Esophagus (tissue), 2 donors: ENCODE data around the gene MGAT5B. TPM values are rescaled to one million over a fixed set of nuclear protein-coding genes. Genes with fewer than 3 reads are reported as not detected.
"Not testable (repeated sequence)": the region's sequence is repeated elsewhere in the genome, so short reads cannot be mapped to it uniquely, and the experiment has no call there.

Source experiments
- H3K27ac ChIP-seq, 2 donors: one replicate each; pipeline ENCODE4 v1.5.1; 2013; ENCODE audit warnings: low read depth in 2 of 2, mild to moderate bottlenecking in 2 of 2, inconsistent platforms in 1 of 2, low read length in 1 of 2, moderate library complexity in 1 of 2
- H3K27me3 ChIP-seq, 2 donors: one replicate each; pipeline ENCODE4 v1.6.1; 2013; ENCODE audit warnings: low read length in 2 of 2, control low read depth in 1 of 2, mild to moderate bottlenecking in 1 of 2; ENCODE audit not compliant: insufficient read depth in 2 of 2, control insufficient read depth in 1 of 2
- H3K36me3 ChIP-seq, 2 donors: one replicate each; pipeline ENCODE4 v1.6.1; 2013; ENCODE audit warnings: low read length in 1 of 2; ENCODE audit not compliant: control insufficient read depth in 2 of 2, insufficient read depth in 2 of 2
- H3K4me1 ChIP-seq, 2 donors: one replicate each; pipeline ENCODE4 v1.6.1; 2013; ENCODE audit warnings: low read length in 1 of 2; ENCODE audit not compliant: control insufficient read depth in 2 of 2, insufficient read depth in 2 of 2
- H3K4me3 ChIP-seq, 2 donors: one replicate each; pipeline ENCODE4 v1.5.1; 2013; ENCODE audit warnings: low read length in 2 of 2, mild to moderate bottlenecking in 2 of 2, low read depth in 1 of 2, moderate library complexity in 1 of 2
- H3K9me3 ChIP-seq, 2 donors: one replicate each; pipeline ENCODE4 v1.6.1; 2013; ENCODE audit warnings: mild to moderate bottlenecking in 2 of 2, low read depth in 1 of 2, low read length in 1 of 2, moderate library complexity in 1 of 2; ENCODE audit not compliant: control insufficient read depth in 2 of 2, insufficient read depth in 1 of 2
- WGBS, 2 donors: extraction: QIAGEN DNeasy Blood & Tissue Kit; methylation state at CpG; one replicate each; pipeline ENCODE4 v1.1.7; 2013; 5-methylcytosine and 5-hydroxymethylcytosine counted together
- polyA plus RNA-seq, 2 donors: library from polyadenylated mRNA; stranded (reverse); fragments of 200-250 nt; gene quantifications; one replicate each; pipeline ENCODE4 v1.2.3, GENCODE V29; 2013
- donor health status: healthy with polysubstance abuse.
- donor health status: Bipolar disorder and iron deficiency.

Gene MGAT5B
- polyA plus RNA-seq, 2 donors, result 0.18 to 0.24 TPM

- WGBS, 2 donors, result 65 to 77% methylated on average over 6 of the region's 6 CpGs
- no peak overlapping the region for H3K4me3 ChIP-seq
- peaks cover 0 to 9% of the 10 kb centered on the region in 2 donors for H3K27me3 ChIP-seq
- H3K27ac ChIP-seq, result no peak overlapping the region
- H3K36me3 ChIP-seq, result no peaks in the 10 kb centered on the region
- H3K9me3 ChIP-seq, result no peaks in the 10 kb centered on the region
- no peaks in the 10 kb centered on the region for H3K4me1 ChIP-seq
Measured at GRCh38 chr17:76845541-76846017, 22.6 kb upstream of the MGAT5B start.

DNA sequence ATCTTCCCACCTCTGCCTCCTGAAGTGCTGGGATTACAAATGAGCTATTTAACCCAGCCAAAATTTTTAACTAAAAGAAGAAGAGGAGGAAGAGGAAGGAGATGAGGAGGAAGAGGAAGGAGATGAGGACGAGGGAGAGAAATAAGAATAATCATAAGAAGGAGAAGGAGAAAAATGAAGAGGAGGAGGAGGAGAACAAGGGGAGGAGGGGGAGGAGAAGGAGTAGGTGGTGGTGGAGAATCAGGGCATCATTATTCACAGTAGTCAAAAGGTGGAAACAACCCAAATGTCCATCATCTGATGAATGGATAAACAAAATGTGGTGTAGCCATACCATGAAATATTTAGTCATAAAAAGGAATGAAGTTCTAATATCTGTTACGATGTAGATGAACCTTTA, 21.2 kb upstream of the MGAT5B start:
- WGBS, 2 donors, result 76 to 77% methylated on average over 2 of the region's 2 CpGs
- no peaks in the 10 kb centered on the region for H3K9me3 ChIP-seq

DNA sequence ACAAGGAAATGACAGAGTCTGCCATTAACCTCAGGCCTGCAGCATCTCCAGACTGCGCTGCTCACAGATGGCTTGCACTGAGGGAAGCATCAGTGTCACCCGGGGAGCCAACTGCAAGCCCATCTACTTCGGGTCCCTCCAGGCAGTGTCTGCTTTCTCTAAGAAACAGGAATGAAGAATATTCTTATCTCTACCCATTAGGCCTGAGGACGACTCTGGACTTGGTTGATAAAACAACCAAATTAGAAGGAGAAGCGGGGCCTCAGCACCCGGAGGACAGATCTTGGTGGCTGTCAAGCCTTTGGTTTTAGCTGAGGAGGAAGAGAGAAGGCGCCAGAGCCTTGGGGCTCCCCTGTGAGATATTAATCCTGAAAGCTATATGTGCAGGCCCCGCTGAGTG, 19.5 kb upstream of the MGAT5B start:
- WGBS, 2 donors, result 80 to 83% methylated on average over 8 of the region's 8 CpGs
- no peaks in the 10 kb centered on the region for H3K36me3 ChIP-seq

More for the DNA sequence above, 21.2 kb upstream of the MGAT5B start:
- peaks cover 0 to 4% of the 10 kb centered on the region in 2 donors for H3K27me3 ChIP-seq
- no peaks in the 10 kb centered on the region for H3K4me1 ChIP-seq
- no peak overlapping the region for H3K27ac ChIP-seq
- H3K36me3 ChIP-seq, result no peaks in the 10 kb centered on the region
- no peak overlapping the region for H3K4me3 ChIP-seq

DNA sequence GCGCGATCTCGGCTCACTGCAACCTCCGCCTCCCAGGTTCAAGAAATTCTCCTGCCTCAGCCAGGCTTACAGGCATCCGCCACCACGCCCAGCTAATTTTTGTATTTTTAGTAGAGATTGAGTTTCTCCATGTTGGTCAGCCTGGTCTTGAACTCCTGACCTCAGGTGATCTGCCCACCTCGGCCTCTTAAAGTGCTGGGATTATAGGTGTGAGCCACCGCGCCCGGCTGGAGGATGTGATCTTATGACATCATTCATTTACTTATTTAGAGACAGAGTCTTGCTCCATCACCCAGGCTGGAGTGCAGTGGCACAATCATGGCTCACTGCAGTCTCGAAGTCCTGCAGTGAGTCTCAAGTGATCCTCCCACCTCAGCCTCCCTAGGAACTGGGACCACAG, 19.0 kb upstream of the MGAT5B start:
- WGBS, 2 donors, result 93 to 94% methylated on average over 11 of the region's 11 CpGs
- H3K4me3 ChIP-seq, H3K27me3 ChIP-seq, H3K9me3 ChIP-seq, H3K4me1 ChIP-seq, H3K36me3 ChIP-seq, H3K27ac ChIP-seq: not testable (repeated sequence)

More for the DNA sequence above, 19.5 kb upstream of the MGAT5B start:
- Histone ChIP-seq H3K27ac (no peak overlapping the region), H3K9me3 (no peaks in the 10 kb centered on the region), H3K4me1 (no peaks in the 10 kb centered on the region), H3K4me3 (no peak overlapping the region), H3K27me3 (no peaks in the 10 kb centered on the region)

GRCh38 chr17:76852843-76853242, 15.4 kb upstream of the MGAT5B start:
- no peaks in the 10 kb centered on the region for H3K36me3 ChIP-seq
- no peaks in the 10 kb centered on the region for H3K9me3 ChIP-seq
- no peaks in the 10 kb centered on the region for H3K4me1 ChIP-seq
- no peaks in the 10 kb centered on the region for H3K27me3 ChIP-seq
- H3K4me3 ChIP-seq, result no peak overlapping the region
- 77 to 81% methylated on average over 8 of the region's 8 CpGs for WGBS, 2 donors
- no peak overlapping the region for H3K27ac ChIP-seq

DNA sequence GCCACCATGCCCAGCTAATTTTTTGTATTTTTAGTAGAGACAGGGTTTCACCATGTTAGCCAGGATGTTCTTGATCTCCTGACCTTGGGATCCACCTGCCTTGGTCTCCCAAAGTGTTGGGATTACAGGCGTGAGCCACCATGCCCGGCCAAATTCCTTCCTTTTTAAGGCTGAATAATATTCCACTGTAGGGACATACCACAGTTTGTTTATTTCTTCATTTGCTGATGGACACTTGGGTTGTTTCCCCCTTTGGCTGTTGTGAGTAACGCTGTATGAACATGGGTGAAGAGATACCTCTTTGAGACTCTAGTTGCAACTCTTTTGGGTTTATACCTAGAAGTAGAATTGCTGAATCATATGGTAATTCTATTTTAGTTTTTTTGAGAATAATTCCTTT, 13.1 kb upstream of the MGAT5B start:
- no peaks in the 10 kb centered on the region for H3K36me3 ChIP-seq
- H3K9me3 ChIP-seq, result no peaks in the 10 kb centered on the region
- H3K27ac ChIP-seq, result no peak overlapping the region
- H3K27me3 ChIP-seq, result no peaks in the 10 kb centered on the region
- no peak overlapping the region for H3K4me3 ChIP-seq
- WGBS, 2 donors, result 91 to 96% methylated on average over 3 of the region's 3 CpGs
- no peaks in the 10 kb centered on the region for H3K4me1 ChIP-seq

- Histone ChIP-seq H3K36me3 (no peaks in the 10 kb centered on the region), H3K4me1 (no peaks in the 10 kb centered on the region), H3K27ac (no peak overlapping the region), H3K4me3 (no peak overlapping the region), H3K9me3 (no peaks in the 10 kb centered on the region), H3K27me3 (no peaks in the 10 kb centered on the region)
- 85 to 87% methylated on average over 9 of the region's 9 CpGs for WGBS, 2 donors
Measured at GRCh38 chr17:76862079-76862478, 6.1 kb upstream of the MGAT5B start.

- Histone ChIP-seq H3K27ac (no peak overlapping the region), H3K4me3 (no peak overlapping the region), H3K9me3 (no peaks in the 10 kb centered on the region), H3K4me1 (no peaks in the 10 kb centered on the region), H3K27me3 (no peaks in the 10 kb centered on the region), H3K36me3 (no peaks in the 10 kb centered on the region)
- 77 to 84% methylated on average over 12 of the region's 12 CpGs for WGBS, 2 donors
Measured at GRCh38 chr17:76862494-76862893, 5.7 kb upstream of the MGAT5B start.

DNA sequence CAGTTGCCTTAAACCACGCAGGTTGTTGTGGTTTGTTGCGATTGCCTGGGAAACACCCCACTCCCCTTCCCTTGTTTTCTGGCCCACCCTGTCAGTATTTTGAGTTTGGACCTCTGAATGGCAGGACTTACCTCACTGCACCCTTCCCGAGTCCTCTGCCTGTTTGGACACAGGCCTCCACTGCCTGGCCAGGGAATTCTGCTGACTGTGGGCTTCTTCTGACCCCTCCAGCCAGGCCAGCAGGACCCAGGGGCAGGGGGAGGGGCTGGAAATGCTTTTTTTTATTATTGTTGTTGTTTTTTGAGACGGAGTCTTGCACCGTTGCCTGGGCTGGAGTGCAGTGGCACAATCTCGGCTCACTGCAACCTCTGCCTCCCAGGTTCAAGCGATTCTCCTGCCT, 4.2 kb upstream of the MGAT5B start:
- H3K27ac ChIP-seq, result no peak overlapping the region
- H3K4me3 ChIP-seq, result no peak overlapping the region
- 87 to 90% methylated on average over 7 of the region's 7 CpGs for whole genome bisulfite sequencing, 2 donors
- peaks cover 0 to 3% of the 10 kb centered on the region in 2 donors for H3K27me3 ChIP-seq
- H3K36me3 ChIP-seq, result no peaks in the 10 kb centered on the region
- H3K9me3 ChIP-seq, result no peaks in the 10 kb centered on the region
- H3K4me1 ChIP-seq, result peaks cover 7 to 9% of the 10 kb centered on the region in 2 donors

DNA sequence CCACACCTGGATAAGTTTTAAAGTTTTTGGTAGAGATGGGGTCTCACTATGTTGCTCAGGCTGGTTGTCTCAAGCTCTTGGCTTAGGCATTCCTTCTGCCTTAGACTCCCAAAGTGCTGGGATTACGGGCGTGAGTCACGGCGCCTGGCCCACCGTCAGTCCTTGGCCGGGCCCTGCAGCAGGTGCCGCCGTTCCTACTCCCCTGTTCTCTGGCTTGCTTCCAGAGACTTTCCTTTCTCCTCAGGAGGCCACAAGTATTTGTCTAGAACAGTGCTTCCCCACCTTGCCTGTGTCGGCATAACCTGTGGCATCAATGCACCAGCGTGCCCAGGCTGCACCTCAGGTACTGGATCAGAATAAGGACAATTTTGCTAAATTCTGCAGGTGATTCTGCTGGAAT, 3.0 kb upstream of the MGAT5B start:
- Histone ChIP-seq H3K4me3 (no peak overlapping the region), H3K36me3 (no peaks in the 10 kb centered on the region), H3K27ac (no peak overlapping the region), H3K27me3 (peaks cover 0 to 13% of the 10 kb centered on the region in 2 donors), H3K9me3 (no peaks in the 10 kb centered on the region), H3K4me1 (peaks cover 7 to 9% of the 10 kb centered on the region in 2 donors)
- WGBS, 2 donors, result 55 to 60% methylated on average over 10 of the region's 10 CpGs
